Mammary epithelial cell (primary cell): ENCODE measurements around the gene SMCO3.

Source experiments
- EZH2 ChIP-seq: IDR thresholded peaks from 2 replicates; pipeline ENCODE4 v1.6.1; 2012; ENCODE audit warnings: low read length, inconsistent platforms, borderline replicate concordance
- TF ChIP-seq, protein P1 (sequence below), 2 donors: IDR thresholded peaks in 1 of 2; conservative IDR thresholded peaks in 1 of 2; 2 replicates each; pipeline ENCODE4 v1.5.1; 2011 to 2012; ENCODE audit warnings: inconsistent platforms in 2 of 2, low read length in 2 of 2, mild to moderate bottlenecking in 2 of 2, control low read depth in 1 of 2, low read depth in 1 of 2; ENCODE audit not compliant: insufficient read depth in 1 of 2; ENCODE audit errors: extremely low read depth in 1 of 2

DNA sequence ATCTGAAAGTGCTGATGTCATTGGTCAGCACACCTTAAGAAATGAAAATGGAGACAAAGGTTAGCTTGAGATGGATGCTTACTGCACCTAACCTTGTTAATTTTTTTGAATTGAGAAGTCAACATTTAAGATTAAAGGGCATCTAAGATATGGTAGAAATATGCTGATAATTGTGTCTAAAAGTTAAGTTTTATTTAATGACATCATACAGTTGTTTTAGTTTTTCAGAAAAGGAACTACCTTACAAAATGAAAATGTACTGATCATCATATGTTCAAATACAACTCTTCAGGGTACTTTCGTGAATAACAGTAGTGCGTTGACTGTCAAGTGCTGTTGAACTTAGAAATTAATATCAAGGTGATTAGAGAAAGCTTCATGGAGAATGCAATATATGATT is 2.5 kb downstream of the SMCO3 start:
- TF ChIP-seq, protein P1, sequence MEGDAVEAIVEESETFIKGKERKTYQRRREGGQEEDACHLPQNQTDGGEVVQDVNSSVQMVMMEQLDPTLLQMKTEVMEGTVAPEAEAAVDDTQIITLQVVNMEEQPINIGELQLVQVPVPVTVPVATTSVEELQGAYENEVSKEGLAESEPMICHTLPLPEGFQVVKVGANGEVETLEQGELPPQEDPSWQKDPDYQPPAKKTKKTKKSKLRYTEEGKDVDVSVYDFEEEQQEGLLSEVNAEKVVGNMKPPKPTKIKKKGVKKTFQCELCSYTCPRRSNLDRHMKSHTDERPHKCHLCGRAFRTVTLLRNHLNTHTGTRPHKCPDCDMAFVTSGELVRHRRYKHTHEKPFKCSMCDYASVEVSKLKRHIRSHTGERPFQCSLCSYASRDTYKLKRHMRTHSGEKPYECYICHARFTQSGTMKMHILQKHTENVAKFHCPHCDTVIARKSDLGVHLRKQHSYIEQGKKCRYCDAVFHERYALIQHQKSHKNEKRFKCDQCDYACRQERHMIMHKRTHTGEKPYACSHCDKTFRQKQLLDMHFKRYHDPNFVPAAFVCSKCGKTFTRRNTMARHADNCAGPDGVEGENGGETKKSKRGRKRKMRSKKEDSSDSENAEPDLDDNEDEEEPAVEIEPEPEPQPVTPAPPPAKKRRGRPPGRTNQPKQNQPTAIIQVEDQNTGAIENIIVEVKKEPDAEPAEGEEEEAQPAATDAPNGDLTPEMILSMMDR (conservative IDR thresholded peaks at IDR 0.05 in 1 of 2, IDR thresholded peaks at IDR 0.05 in 1 of 2; ENCODE audit: extremely low read depth in 1 of 2, insufficient read depth in 1 of 2, low read depth in 1 of 2, low read length in 2 of 2): no peak
- no peak for TF ChIP-seq EZH2
